Measurements from ENCODE around the gene SLK.

SLK gene

GRCh38 chr10:103966671-103967447 lies at the start of gene SLK:
Gene SLK, plus strand, starts transcription at chr10:103967140. Its CDS starts 606 bp downstream, at chr10:103967746.
- DNase-seq: peak; percentile 50 to 87

GRCh38 chr10:103917302-103918052 lies 49.5 kb upstream of the SLK start:
- DNase-seq: peak; percentile 36 to 45

- DNase-seq: peak; percentile 79 to 95
These were observed 48.7 kb upstream of the SLK start, which contains the start of gene STN1 for GRCh38 chr10:103918053-103918846. Gene STN1, minus strand, starts transcription at chr10:103918184. Its CDS starts 590 bp downstream, at chr10:103917594.

DNA sequence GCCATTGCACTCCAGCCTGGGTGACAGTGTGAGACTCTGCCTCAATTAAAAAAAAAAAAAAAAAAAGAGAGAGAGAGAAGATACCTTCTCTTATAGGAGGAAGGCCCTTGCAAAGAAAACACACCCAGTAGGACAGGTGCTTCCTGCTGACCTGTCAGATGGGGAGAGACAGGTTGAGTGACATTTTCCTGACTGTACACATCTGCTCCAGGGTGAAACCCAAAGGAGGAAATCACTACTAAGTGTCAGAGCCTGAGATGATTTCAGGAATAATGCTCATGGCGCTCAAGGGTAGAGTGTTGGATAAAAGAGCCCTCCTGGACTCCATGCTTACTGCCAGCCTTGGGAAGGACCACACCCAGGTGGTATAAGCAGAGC lies 47.3 kb upstream of the SLK start:
- DNase-seq: no peak

- no peak for DNase-seq
These were observed 45.7 kb upstream of the SLK start for GRCh38 chr10:103921248-103921647.

DNA sequence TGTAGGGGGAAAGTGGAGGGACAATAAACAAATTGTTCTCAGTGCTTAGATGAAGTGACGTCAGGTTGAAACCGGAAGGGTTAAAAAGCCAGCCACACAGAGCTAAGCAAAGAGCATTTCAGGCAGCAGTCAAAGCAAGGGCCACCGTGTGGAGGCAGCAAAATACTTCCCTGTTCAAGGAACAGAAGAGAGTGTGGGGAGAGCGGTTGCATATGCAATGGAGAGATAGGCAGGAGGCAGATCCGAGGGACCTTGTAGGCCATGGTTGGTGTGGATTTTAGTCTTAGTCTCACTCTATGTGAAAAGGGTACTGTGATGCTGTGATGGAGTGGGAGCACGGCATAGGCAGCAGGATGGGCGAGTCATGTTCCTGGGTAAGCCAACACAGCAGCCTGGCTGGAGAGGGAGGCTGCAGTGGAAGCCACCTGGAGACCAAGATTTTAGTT lies 45.2 kb upstream of the SLK start:
- DNase-seq: peak in 1 of 2 experiments; percentile 17

DNA sequence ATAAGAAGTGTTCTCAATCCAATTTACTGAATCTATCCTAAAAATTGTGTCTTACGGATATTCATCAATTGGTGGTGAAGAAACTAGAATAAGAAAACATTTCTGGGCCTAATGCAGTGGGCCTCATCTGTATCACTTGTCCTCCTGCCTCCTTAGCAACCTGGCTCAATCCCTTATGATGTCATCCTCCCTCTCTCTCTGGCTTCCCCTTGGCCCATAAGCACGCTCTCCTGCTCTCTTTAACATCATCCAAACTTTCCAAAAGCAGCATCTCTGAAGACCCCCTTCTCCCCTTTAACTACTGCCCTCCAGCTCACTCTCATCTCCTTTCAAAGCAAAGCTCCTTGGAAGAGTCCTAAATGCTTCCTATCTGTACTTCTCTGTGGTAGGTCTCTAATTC lies 44.3 kb upstream of the SLK start:
- no peak for DNase-seq

DNA sequence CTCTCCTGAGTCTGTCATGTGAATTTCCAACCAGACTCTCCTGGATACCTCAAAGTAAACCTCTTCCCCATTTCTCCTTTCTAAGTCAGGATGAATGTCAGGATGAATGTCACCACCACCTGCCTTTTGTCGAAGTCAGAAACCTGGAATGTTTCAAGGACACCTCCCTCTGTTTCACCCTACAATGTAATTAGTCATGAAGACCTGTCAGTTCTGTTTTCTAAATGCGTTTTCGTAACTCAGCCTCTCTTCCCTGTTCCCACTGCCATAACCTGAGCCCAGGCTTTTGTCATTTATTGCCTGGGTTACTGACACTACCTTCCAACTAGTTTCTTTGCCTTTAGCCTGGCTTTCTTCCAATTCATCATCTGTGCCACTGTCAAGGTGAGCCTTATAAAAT lies 43.4 kb upstream of the SLK start:
- DNase-seq: no peak

DNA sequence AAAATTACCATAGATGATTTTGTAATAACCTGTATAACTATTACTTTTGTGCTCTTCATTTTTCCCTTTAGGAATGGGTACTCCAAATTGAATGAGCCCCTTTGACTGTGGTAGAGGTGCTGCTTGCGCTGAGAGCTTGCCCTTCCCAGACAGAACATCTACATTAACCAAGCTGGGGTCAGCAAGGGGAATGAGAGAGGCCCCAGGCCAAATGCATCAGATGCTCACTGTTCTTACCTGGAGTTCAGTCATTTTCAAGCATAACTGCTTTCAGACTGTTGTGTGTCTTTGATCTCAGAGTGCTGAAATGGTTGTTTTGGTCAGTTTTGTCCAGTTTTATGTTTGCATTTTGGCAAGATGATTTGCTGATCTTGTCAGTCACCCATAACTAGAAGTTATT lies 41.3 kb upstream of the SLK start:
- DNase-seq: no peak

- DNase-seq: no peak
These were observed 40.1 kb upstream of the SLK start for GRCh38 chr10:103926722-103927319.

- DNase-seq: no peak
These were observed 38.2 kb upstream of the SLK start for GRCh38 chr10:103928784-103929183.

DNA sequence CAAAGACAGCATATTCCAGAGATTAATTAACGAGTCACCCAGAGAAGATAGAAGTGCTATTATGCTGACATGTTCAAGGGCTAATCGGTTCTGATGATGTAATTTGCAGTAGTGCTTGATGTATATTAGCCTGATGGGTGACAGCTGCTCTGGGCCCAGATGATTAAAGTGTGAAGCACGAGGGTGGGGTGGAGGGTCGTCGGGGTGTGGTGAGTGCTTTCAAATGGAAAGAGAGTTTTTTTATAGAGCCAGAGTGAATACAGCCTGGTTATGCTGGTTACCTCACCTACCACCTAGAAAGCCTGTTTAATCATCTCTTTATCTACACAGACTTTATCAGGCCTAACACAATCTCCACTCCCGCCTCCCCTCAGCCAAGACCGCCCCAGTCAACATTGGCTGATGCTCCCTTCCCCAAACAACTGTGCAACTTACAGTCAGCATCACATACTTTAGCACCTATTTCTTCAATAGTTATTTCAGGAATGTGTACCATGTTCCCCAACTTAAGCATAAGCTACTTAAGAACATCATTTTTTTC lies 37.5 kb upstream of the SLK start:
- DNase-seq: no peak

DNA sequence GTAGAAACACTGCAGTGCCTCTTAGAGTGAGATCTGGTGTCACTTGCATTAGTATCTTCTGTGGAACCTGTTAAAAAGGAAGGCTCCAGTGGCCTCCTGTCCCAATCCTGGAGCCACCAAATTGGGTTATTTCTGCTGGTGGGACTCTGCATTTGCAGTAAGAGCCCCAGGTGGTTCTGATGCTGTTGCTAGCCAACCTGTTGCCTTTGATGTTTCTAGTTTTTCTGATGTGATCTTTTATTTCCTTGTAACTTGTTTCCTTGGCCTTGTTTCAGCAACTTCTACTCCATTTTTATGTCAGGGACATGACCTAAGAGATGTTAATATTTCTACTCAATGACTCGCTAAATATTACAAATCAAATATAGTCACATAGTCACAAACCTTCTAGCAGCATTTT lies 36.5 kb upstream of the SLK start:
- no peak for DNase-seq

GRCh38 chr10:103930881-103931280 lies 36.1 kb upstream of the SLK start:
- no peak for DNase-seq

GRCh38 chr10:103931603-103932002 lies 35.3 kb upstream of the SLK start:
- no peak for DNase-seq

DNA sequence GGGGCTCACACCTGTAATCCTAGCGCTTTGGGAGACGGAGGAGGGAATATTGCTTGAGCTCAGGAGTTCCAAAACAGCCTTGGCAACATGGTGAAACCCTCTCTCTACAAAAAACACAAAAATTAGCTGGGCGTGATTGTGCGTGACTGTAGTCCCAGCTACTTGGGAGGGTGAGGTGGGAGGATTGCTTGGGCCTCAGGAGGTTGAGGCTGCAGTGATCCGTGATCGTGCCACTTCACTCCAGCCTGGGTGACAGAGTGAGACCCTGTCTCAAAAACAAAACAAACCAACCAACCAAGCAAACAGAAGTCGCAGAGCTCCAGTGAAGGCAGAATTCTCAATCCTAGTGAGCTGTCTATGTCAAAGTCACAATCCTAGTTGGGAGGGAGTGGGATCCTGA lies 34.7 kb upstream of the SLK start:
- no peak for DNase-seq

DNA sequence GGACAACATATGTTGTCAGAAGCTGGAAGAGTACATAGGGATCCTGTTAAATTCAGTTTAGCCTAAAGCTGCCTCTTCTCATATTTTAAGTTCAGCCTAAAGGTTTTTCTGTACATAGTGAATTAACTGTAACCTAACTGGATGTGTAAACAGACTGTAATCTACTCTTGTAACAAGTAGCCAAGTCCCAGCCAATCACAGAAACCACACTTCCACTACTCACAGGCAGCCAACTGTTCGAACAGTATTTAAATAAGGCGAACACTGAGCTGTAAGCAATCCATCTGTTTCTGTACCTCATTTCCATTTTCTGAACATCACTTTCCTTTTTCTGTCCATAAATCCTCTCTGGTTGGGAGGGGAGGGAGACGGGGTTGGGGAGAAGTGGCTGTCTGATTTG lies 34.0 kb upstream of the SLK start:
- peak; percentile 8 to 38 for DNase-seq

DNA sequence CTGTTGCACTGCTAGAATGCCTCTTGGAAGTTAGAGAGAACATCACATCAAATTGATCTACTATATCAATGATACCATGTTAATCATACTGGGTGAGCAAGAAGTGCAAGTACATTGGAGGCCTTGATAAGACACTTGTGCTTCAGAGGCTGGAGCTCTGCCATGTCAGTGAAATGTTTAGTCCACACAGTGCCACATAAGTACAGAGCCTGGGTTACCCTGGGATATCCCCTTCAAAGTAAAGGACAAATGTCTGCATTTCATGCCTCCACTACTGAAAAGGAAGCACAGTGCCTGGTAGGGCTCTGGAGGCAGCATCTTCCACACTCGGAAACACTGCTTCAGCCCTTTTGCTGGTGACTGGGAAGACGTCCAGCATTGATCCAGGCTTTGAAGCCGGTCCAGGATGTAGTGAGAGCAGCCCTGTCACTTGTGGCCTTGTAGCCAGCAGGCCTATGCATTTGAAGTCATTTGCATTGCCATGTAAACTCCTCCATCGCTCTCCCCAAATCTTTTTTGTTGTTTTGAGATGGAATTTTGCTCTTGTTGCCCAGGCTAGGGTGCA lies 33.3 kb upstream of the SLK start:
- no peak for DNase-seq

DNA sequence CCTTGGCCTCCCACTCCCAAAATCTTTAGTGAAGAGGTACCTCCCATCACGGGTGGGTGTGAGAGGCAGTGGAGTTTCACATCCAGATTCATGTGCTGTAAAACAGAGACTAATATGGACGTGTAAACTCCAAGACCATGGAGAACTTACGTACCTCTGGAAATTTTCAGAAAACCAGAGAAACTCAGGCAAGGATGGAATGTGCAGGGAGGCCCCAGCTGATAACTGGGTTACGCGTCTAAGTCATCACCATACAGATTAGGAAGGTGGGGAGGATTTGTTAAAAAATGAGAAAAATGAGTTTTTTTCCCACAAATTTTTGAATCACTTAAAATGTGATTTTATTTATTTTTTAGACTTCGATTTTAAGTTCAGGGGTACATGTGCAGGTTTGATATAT lies 32.6 kb upstream of the SLK start:
- no peak for DNase-seq

- no peak for DNase-seq
These were observed 30.9 kb upstream of the SLK start for GRCh38 chr10:103936022-103936421.

DNA sequence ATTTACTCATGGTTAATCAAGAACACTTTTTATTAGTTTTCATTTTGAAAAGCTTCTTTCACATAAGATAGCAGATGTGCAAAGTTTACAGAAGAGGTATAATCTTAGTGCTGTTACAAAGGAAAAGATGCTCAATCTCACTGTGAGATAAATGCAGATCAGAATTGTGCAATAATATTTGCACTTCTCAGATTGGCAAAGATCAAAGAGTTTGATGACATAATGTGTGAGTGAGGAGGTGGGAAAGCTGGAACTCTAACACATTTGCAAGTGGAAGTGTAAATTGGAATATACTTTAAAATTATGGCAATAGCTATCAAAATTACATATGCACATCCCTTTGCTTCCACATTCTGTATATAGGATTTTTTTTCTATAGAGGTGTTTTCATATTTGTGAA lies 27.4 kb upstream of the SLK start:
- DNase-seq: no peak

DNA sequence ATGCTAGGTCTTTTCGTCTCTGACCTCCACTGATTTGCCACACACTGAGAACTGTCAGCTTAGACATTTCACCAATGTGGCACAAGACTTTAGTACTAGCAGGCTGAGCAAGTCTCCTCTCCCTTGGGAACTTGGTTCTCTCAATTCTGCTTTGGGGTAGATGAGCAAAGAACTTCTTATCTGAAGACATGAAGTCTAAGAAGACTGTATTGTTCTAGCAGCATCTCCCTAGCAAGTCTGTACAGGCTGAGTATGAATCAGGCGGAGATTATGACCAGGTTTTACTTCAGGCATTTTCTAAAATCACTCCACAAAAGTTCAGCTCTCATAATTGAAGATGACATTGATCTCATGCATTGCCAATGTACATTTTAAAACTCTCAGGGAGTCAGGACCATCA lies 25.1 kb upstream of the SLK start:
- DNase-seq: no peak
